Activated naive CD8-positive, alpha-beta T cell treated with anti-CD3 and anti-CD28 coated beads for 36 hours (primary cell): ENCODE measurements around the gene FAM20A. TPM values are rescaled to one million over a fixed set of nuclear protein-coding genes. Genes with fewer than 3 reads are reported as not detected.

Experiments used
- DNase-seq: peaks from one replicate; pipeline ENCODE4 v3.0.0; 2021
- H3K27ac Mint-ChIP-seq: one replicate; pipeline ENCODE4 v1.8.0; 2022; ENCODE audit warnings: mild to moderate bottlenecking, moderate library complexity, mixed read lengths
- H3K27me3 Mint-ChIP-seq: one replicate; pipeline ENCODE4 v1.8.0; 2022; ENCODE audit warnings: mild to moderate bottlenecking, mixed read lengths
- H3K36me3 Mint-ChIP-seq: one replicate; pipeline ENCODE4 v1.8.0; 2021; ENCODE audit warnings: mild to moderate bottlenecking, mixed read lengths
- H3K4me1 Mint-ChIP-seq: one replicate; pipeline ENCODE4 v1.8.0; 2021; ENCODE audit warnings: mixed read lengths
- H3K4me3 Mint-ChIP-seq: one replicate; pipeline ENCODE4 v1.8.0; 2022; ENCODE audit warnings: mild to moderate bottlenecking, moderate library complexity, mixed read lengths
- H3K9me3 Mint-ChIP-seq: one replicate; pipeline ENCODE4 v1.8.0; 2022; ENCODE audit warnings: mixed read lengths
- total RNA-seq, 2 experiments: library from RNA; stranded (reverse); gene quantifications; one replicate each; pipeline ENCODE4 v1.2.3, GENCODE V29; 2021

Gene FAM20A
- total RNA-seq, 2 experiments from 2014 or later: not detected

GRCh38 chr17:68614718-68615117 lies 13.6 kb upstream of the FAM20A start:
- Mint-ChIP-seq H3K4me3 (no peak overlapping the region), H3K27me3 (peaks cover 27% of the 10 kb centered on the region), H3K4me1 (no peaks in the 10 kb centered on the region), H3K9me3 (peaks cover 13% of the 10 kb centered on the region), H3K36me3 (peaks cover 5% of the 10 kb centered on the region), H3K27ac (no peak overlapping the region)
- no peak for DNase-seq

- H3K9me3 Mint-ChIP-seq: peaks cover 16% of the 10 kb centered on the region
- DNase-seq: peak; percentile 18
- no peaks in the 10 kb centered on the region for H3K4me1 Mint-ChIP-seq
- H3K4me3 Mint-ChIP-seq: no peak overlapping the region
- H3K36me3 Mint-ChIP-seq: peaks cover 5% of the 10 kb centered on the region
- H3K27me3 Mint-ChIP-seq: peaks cover 24% of the 10 kb centered on the region
- no peak overlapping the region for H3K27ac Mint-ChIP-seq
Measured at GRCh38 chr17:68613739-68614298, 12.7 kb upstream of the FAM20A start.

GRCh38 chr17:68612923-68613292 lies 11.7 kb upstream of the FAM20A start:
- Mint-ChIP-seq H3K27me3 (peaks cover 17% of the 10 kb centered on the region), H3K36me3 (peaks cover 4% of the 10 kb centered on the region), H3K4me3 (no peak overlapping the region), H3K4me1 (no peaks in the 10 kb centered on the region), H3K27ac (no peak overlapping the region), H3K9me3 (peaks cover 19% of the 10 kb centered on the region)
- DNase-seq: no peak

GRCh38 chr17:68612209-68612922 lies 11.2 kb upstream of the FAM20A start:
- no peak overlapping the region for H3K27ac Mint-ChIP-seq
- H3K4me3 Mint-ChIP-seq: no peak overlapping the region
- H3K36me3 Mint-ChIP-seq: peaks cover 5% of the 10 kb centered on the region
- DNase-seq: no peak
- H3K27me3 Mint-ChIP-seq: peaks cover 14% of the 10 kb centered on the region
- H3K9me3 Mint-ChIP-seq: peaks cover 25% of the 10 kb centered on the region
- no peaks in the 10 kb centered on the region for H3K4me1 Mint-ChIP-seq

- Mint-ChIP-seq H3K36me3 (peaks cover 5% of the 10 kb centered on the region), H3K4me3 (no peak overlapping the region), H3K4me1 (no peaks in the 10 kb centered on the region), H3K27me3 (peaks cover 14% of the 10 kb centered on the region), H3K27ac (no peak overlapping the region), H3K9me3 (peaks cover 27% of the 10 kb centered on the region)
- DNase-seq: no peak
Measured at GRCh38 chr17:68611353-68612208, 10.4 kb upstream of the FAM20A start.

GRCh38 chr17:68610554-68610953 lies 9.4 kb upstream of the FAM20A start:
- H3K27ac Mint-ChIP-seq: no peak overlapping the region
- peaks cover 14% of the 10 kb centered on the region for H3K27me3 Mint-ChIP-seq
- no peak overlapping the region for H3K4me3 Mint-ChIP-seq
- no peaks in the 10 kb centered on the region for H3K4me1 Mint-ChIP-seq
- no peak for DNase-seq
- H3K9me3 Mint-ChIP-seq: peaks cover 27% of the 10 kb centered on the region
- peaks cover 5% of the 10 kb centered on the region for H3K36me3 Mint-ChIP-seq

- Mint-ChIP-seq H3K27ac (no peak overlapping the region), H3K27me3 (peaks cover 16% of the 10 kb centered on the region), H3K4me1 (no peaks in the 10 kb centered on the region), H3K9me3 (peaks cover 27% of the 10 kb centered on the region), H3K36me3 (peaks cover 5% of the 10 kb centered on the region), H3K4me3 (no peak overlapping the region)
- no peak for DNase-seq
Measured at GRCh38 chr17:68608515-68609130, 7.5 kb upstream of the FAM20A start.

GRCh38 chr17:68606451-68607307 lies 5.5 kb upstream of the FAM20A start:
- DNase-seq: no peak
- Mint-ChIP-seq H3K9me3 (peaks cover 27% of the 10 kb centered on the region), H3K4me1 (peaks cover 2% of the 10 kb centered on the region), H3K27ac (no peak overlapping the region), H3K36me3 (peaks cover 5% of the 10 kb centered on the region), H3K27me3 (peaks cover 26% of the 10 kb centered on the region), H3K4me3 (no peak overlapping the region)

- H3K4me3 Mint-ChIP-seq: no peak overlapping the region
- peaks cover 33% of the 10 kb centered on the region for H3K27me3 Mint-ChIP-seq
- H3K4me1 Mint-ChIP-seq: peaks cover 4% of the 10 kb centered on the region
- DNase-seq: no peak
- peaks cover 5% of the 10 kb centered on the region for H3K36me3 Mint-ChIP-seq
- no peak overlapping the region for H3K27ac Mint-ChIP-seq
- H3K9me3 Mint-ChIP-seq: peaks cover 24% of the 10 kb centered on the region
Measured at GRCh38 chr17:68605914-68606313, 4.7 kb upstream of the FAM20A start.

- Mint-ChIP-seq H3K27ac (no peak overlapping the region), H3K9me3 (peaks cover 10% of the 10 kb centered on the region), H3K27me3 (peaks cover 49% of the 10 kb centered on the region), H3K4me1 (peaks cover 9% of the 10 kb centered on the region), H3K36me3 (peaks cover 2% of the 10 kb centered on the region), H3K4me3 (no peak overlapping the region)
- DNase-seq: no peak
Measured at GRCh38 chr17:68603656-68604055, 2.5 kb upstream of the FAM20A start.

GRCh38 chr17:68603027-68603426 lies 1.9 kb upstream of the FAM20A start:
- no peak for DNase-seq
- no peak overlapping the region for H3K4me3 Mint-ChIP-seq
- H3K27me3 Mint-ChIP-seq: peaks cover 55% of the 10 kb centered on the region
- H3K4me1 Mint-ChIP-seq: peaks cover 9% of the 10 kb centered on the region
- no peak overlapping the region for H3K27ac Mint-ChIP-seq
- H3K9me3 Mint-ChIP-seq: peaks cover 9% of the 10 kb centered on the region
- peaks cover 2% of the 10 kb centered on the region for H3K36me3 Mint-ChIP-seq

GRCh38 chr17:68602289-68602688 lies 1.1 kb upstream of the FAM20A start:
- Mint-ChIP-seq H3K27ac (no peak overlapping the region), H3K4me3 (peak overlapping the region; percentile 20), H3K9me3 (peaks cover 1% of the 10 kb centered on the region), H3K4me1 (peaks cover 9% of the 10 kb centered on the region), H3K27me3 (peaks cover 63% of the 10 kb centered on the region), H3K36me3 (no peaks in the 10 kb centered on the region)
- DNase-seq: no peak

- no peak for DNase-seq
- no peaks in the 10 kb centered on the region for H3K36me3 Mint-ChIP-seq
- H3K9me3 Mint-ChIP-seq: no peaks in the 10 kb centered on the region
- peaks cover 9% of the 10 kb centered on the region for H3K4me1 Mint-ChIP-seq
- H3K4me3 Mint-ChIP-seq: peak overlapping the region; percentile 20
- H3K27me3 Mint-ChIP-seq: peaks cover 68% of the 10 kb centered on the region
- no peak overlapping the region for H3K27ac Mint-ChIP-seq
Measured at GRCh38 chr17:68601565-68602288, 560 bp upstream of the FAM20A start.
